ENCODE results near the gene TPSB2.
"Not testable (repeated sequence)": the region's sequence is repeated elsewhere in the genome, so short reads cannot be mapped to it uniquely, and the experiment has no call there.

The TPSB2 gene

DNA sequence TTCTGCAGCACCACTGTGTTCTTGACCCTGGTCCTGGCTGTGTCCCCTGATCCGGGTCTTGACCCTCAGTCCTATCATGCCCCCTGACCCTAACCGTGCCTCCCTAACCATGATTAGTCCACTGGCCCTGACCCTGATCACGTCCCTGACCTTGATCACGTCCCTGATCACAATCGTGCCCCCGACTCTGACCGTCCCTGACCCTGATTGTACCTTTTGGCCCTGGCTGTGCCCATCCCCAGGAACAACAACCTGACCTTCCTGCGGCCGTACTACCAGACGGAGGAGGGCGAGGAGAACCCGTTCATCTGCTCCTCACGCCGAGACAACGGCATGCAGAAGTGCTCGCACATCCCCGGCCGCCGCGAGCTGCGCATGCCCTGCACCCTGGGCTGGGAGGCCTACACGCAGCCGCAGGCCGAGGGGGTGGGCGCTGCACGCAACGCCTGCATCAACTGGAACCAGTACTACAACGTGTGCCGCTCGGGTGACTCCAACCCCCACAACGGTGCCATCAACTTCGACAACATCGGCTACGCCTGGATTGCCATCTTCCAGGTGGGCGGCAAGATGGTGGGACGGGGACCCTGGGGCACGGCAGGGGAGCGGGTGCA is 29.9 kb downstream of the TPSB2 start:
- DNase-seq (ENCODE audit: low read depth), result no peak

DNA sequence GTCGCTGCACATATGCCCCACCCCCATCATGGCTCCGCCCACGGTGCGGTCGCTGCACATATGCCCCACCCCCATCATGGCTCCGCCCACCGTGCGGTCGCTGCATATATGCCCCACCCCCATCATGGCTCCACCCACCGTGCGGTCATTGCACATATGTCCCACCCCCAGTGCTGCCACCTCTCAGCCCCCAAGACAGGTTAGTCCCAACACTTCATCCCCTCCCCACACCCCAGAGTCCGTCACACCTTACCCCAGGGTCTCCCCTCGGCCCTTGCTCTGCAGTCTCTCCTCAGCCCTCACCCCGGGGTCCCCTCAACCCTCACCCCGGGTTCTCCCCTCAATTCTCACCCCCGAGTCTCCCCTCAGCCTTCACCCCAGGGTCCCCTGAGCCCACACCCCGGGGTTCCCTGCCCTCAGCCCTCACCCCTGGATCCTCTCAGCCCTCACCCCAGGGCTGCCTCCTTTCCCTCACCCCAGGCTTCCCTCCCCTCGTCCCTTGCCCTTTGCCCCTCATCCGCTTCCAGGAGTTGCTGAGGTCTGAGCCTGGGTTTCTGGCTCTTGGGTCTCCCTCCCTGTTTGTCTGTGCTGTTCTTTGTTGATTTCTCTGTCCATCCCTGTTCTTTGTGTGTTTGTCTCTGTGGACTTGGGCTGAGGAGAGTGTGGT is 30.5 kb downstream of the TPSB2 start:
- no peak for DNase-seq (ENCODE audit: low read depth)

DNA sequence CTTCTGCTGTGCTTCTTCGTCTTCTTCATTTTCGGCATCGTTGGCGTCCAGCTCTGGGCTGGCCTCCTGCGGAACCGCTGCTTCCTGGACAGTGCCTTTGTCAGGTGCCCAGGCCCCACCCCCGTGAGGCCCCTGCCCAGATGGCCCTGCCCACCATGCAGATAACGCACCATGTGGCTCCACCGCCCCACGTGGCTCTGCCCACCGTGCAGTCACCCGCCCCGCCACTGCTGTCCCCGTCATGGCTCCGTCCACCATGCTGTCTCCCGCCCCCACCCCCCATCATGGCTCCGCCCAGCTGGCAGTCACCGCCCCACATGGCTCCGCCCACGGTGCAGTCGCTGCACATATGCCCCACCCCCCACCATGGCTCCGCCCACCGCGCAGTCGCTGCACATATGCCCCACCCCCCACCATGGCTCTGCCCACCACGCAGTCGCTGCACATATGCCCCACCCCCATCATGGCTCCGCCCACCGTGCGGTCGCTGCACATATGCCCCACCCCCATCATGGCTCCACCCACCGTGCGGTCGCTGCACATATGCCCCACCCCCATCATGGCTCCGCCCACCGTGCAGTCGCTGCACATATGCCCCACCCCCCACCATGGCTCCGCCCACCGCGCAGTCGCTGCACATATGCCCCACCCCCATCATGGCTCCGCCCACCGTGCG is 31.2 kb downstream of the TPSB2 start:
- DNase-seq (ENCODE audit: low read depth), result not testable (repeated sequence)

DNA sequence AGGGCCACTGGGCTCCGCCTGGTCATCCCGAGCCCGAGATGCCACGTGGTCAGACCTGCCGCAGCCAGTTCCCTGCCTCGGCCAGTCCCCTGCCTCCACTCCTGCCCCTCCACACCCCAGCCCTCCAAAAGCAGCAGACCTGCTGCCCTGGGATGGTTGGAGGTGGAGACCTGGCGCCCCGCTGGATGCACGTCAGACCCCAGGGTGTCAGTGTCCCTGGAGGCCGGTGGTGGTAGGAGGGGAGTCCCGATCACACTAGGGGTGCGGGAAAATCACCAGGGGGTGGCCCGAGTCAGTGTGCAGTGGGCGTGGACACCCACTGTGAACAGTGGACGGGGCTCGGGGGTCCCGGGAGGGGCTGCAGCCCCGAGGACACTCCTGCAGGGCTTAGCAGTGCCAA is 31.8 kb downstream of the TPSB2 start:
- DNase-seq (ENCODE audit: low read depth), result no peak

DNA sequence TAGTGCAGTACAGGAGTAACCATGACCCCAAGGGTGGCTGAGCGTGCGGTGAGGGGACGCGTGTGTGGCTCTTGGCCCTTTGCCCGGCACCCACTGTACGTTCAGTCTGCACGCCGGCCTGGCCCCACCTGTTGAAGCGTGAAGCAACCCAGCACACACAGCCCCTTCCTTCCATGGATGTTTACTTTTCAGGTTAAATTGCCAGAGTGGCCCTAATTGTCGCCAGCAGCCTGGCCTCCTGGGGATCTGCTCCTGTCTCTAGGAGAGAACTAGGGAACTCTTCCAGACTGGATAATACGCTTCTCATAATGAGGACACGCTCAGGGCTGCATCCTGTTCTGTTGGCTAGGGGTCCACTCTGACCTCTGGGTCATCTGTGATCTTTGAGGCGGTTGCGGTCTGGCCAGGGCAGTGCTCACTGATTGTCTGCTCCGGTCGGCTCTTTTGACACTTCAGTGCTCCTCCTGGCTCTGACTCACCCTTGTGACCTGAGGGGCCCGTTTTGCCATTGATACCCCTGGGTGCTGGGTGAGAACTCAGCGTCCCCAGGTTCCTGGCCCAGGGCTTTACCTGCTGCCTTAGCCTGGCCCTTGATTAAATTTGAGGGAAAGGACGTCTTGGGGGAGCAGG is 32.6 kb downstream of the TPSB2 start:
- no peak for DNase-seq (ENCODE audit: low read depth)

DNA sequence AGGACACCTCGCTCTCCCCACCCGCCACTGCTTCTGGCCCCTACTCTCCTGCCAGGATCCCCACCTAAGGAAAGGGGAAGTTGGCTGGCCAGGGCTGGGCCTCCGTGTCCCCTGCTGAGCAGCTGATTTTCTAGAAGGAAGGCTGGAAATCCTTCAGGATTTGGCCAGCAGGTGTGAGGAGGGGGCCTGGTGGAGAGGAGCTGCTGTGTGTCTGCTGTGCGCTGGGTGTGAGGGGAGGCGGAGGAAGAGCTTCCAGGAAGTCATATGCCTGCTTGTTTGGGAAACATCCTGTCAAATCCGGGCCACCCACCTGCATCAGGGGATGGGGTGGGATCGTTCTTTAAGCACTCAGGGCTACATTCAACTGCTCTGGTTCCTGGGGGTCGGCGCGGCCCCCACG is 33.5 kb downstream of the TPSB2 start:
- DNase-seq (ENCODE audit: low read depth), result no peak

DNA sequence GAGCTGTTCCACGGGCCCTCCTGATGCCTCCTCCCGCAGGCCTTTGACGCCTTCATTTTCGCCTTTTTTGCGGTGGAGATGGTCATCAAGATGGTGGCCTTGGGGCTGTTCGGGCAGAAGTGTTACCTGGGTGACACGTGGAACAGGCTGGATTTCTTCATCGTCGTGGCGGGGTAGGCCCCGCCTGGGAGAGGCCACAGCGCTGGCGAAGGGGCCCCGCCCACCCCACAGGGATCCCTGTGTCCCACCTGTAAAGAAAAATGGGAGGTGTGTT is 34.7 kb downstream of the TPSB2 start:
- DNase-seq (ENCODE audit: low read depth), result no peak

DNA sequence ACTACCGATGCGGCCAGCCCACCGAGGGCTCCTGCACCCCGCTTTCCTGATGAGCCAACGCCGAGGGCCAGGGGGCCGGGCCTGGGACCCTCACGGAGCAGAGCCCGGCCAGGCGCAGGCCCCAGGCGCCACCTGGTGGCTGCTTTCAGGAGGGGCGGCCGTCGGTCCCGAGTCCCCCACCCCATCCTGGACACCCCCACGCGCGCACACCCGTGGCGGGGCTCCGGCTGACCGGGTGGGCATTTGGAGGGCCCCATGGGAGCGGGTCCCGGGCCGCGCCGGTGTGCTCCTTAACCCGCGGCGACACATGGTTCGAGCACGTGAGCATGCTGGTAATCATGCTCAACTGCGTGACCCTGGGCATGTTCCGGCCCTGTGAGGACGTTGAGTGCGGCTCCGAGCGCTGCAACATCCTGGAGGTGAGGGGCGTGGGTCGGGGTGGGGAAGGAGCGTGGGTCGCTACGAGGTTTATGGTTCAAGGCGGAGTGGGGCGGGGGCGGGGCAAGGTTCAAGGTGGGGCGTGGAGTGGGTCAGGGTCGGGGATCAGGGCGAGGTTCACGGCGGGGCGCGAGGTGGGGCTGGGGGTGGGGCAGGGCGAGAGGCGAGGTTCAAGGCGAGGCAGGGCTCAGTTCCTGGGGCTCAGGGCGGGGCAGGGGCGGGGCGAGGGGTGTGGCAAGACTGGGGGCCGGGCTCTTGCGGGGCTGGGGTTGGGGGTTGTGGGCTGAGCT is 35.2 kb downstream of the TPSB2 start:
- DNase-seq (ENCODE audit: low read depth), result no peak

DNA sequence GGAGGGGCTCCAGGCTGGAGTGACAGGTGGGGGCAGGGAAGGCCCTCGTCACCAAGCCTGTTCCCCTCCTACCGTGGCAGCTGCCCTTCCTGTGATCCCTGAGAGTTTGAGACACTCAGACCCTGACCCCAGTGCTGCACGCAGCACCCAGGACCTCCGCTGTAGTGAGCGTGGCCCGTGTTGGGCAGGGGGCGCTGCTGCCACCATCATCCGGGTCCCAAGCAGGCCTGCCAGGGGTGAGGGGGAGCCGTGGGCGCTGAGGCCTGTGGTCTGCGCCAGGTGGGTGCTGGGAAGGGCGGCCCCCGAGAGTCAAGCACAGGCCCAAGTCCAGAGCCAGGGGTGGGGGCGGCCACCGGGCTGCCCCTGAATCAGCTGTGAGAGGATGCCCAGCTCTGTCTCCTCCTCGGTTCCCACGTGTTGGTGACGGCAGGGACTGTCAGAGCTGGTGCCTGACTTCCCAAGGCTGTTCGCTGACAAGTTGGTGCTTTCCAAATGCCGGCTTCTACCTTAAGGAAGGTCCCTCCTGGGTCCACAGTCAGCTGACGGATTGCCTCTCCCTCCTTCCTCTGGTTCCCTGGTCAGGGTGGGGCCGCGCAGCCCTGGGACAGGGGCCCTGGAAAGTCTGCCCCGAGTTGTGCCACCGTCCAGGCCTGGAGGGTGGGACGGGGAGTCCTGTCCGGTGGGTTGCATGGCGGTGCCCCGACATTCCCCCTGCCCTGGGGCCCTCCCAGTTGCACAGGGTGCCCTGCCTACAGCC is 36.0 kb downstream of the TPSB2 start:
- DNase-seq (ENCODE audit: low read depth), result no peak

DNA sequence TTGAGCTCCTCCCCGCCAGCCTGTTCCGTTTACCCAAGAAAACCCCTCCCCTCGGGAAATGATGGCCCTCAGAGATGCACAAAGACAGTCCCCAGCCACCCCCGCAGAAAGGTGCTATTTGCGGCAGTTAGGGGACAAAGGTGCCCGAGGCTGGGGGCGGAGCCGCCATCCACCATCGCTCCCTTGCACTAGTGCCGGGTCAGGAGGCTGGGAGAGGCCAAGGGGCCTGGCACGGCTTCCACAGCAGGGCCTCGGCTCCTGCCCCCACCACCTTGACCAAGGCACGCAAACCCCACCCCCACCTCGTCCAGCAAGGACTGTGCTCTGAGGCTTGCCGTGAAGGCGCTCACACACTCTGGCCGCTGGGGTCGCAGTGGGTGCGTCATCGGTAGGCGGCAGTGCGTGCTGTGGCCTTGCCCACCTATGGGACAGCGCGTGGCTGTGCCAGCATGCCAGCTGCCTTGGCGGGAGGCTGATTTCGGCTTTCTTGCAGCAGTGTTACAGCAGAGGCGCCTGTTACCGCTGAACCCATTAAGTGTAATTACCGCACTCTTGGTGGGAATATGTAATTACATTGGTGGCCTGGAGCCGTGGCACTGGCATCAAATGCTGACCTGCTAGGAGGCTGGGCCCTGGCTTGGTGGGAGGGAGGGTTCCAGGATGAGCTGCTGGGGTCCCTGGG is 36.7 kb downstream of the TPSB2 start:
- DNase-seq (ENCODE audit: low read depth), result no peak

DNA sequence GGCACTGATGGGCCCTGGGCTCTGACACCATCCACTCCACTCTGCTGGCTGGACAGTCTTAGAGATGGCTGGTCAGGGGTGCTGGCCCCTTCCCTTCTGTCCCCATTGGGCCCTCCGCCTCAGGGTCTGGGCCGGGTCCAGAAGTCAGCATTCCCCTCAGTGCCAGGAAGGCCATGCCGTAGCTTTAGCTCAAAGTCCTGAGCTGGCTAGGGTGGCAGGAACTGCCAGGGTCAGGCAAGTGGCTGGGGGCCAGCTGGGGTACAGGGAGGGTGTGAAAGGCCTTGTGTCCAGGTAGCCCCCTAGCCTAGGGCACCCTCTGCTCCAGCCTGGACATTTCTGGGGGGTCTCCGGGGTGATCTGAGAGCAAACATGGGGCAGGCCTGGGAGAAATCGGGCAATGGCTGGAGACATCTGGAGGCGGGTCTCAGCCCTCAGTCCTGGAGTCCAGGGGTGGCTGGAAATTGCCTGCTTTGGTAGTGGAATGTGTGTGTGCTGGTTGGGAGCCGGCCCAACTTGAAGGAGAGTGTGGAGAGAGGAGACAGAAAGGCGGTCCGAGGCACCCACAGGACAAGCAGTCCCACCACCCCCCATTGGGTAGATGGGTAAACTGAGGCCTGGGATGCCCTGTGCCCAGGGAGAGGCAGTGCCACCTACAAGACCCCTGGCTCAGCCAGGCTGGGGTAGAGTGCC is 37.5 kb downstream of the TPSB2 start:
- no peak for DNase-seq (ENCODE audit: low read depth)

DNA sequence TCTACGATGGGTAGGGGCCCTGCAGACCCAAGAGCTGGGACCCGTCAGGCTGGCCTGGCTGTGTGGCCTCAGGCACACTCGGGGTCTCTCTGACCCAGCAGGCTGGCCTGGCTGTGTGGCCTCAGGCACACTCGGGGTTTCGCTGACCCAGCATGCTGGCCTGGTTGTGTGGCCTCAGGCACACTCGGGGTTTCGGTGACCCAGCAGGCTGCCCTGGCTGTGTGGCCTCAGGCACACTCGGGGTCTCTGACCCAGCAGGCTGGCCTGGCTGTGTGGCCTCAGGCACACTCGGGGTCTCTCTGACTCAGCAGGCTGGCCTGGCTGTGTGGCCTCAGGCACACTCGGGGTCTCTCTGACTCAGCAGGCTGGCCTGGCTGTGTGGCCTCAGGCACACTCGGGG is 39.2 kb downstream of the TPSB2 start:
- DNase-seq (ENCODE audit: low read depth), result not testable (repeated sequence)

DNA sequence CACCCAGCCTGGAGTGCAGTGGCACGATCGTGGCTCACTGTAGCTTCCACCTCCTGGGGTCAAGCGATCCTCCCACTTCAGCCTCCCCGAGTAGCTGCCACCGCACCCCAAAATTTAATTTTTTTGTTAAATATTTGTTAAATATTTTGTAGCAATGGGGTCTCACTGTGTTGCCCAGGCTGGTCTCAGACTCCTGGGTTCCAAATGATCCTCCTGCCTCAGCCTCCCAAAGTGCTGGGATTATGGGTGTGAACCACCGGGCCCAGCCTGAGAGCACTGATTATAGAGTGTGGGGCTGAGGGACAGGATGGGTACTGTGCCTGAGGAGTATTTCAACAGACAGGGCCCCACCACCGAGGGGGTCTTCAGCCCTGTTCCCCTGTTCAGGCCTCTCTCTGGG is 40.5 kb downstream of the TPSB2 start:
- no peak for DNase-seq (ENCODE audit: low read depth)

DNA sequence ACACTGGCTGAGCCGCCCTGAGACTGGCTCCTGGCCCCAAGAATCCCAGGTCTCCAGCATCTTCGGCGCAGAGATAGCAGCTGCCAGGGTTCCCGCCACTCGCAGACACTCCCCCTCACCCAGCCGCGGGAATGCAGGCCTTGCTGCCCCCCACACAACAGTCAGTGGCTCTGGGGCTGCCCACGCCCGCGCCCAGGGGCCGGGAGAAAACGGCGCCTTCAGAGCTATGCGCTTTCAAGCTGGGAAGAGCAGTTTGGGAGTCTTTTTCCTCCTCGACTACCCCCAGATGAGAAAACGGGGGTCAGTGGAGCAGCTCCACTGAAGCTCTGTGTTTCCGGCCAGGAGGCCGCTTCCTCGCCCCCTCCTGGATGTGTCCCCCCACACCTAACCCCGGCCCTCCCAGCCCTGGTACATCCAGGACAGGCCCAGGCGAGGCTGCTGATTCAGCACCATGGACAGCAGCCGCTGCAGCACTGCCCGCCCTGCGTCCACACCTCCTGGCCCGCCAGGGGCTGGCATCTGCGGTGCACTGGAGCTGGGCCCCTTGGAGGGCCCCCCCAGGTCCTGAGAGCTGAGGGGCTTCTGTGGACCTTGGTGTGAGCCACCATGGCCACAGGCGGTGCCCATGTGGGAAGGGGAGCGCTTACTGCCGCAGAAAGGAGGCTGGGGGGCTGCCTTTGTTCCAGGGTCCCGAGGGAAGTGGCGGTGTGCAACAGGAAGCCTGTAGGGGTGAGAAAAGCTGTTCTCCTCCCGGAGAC is 41.4 kb downstream of the TPSB2 start:
- no peak for DNase-seq (ENCODE audit: low read depth)

DNA sequence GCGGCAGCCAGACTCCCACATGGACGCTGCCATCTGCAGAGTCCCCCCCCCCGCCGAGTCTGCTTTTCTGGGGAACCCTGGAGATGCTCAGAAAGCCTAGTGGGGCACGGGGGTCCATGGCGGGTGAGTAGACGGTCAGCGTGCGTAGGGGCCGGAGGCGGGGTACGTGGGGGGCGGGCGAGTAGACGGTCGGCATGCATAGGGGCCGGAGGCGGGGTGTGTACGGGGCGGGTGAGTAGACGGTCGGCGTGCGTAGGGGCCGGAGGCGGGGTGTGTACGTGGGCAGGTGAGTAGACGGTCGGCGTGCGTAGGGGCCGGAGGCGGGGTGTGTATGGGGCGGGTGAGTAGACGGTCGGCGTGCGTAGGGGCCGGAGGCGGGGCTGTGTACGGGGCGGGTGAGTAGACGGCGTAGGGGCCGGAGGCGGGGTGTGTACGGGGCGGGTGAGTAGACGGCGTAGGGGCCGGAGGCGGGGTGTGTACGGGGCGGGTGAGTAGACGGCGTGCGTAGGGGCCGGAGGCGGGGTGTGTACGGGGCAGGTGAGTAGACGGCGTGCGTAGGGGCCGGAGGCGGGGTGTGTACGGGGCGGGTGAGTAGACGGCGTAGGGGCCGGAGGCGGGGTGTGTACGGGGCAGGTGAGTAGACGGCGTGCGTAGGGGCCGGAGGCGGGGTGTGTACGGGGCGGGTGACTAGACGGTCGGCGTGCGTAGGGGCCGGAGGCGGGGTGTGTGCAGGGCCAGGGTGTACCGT is 44.4 kb downstream of the TPSB2 start:
- not testable (repeated sequence) for DNase-seq (ENCODE audit: low read depth)

DNA sequence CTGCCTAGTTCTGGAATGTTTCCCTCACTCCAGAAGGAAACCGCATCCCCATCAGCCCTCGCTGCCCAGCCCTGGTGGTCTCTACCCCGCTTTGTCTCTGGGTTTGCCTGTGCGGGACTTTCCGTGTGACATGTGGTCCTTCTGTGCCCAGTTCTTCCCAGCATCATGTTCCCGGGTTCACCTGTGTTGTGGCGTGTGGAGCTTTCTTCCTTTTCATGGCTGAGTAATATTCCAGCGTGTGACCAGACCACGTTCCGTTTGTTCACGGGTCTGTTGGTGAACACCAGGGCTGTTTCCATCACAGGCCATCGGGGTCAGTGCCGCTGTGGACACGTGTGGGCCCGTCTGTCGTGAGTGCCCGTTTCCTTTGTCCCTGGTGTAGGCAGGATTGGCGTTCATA is 45.0 kb downstream of the TPSB2 start:
- DNase-seq (ENCODE audit: low read depth), result no peak

DNA sequence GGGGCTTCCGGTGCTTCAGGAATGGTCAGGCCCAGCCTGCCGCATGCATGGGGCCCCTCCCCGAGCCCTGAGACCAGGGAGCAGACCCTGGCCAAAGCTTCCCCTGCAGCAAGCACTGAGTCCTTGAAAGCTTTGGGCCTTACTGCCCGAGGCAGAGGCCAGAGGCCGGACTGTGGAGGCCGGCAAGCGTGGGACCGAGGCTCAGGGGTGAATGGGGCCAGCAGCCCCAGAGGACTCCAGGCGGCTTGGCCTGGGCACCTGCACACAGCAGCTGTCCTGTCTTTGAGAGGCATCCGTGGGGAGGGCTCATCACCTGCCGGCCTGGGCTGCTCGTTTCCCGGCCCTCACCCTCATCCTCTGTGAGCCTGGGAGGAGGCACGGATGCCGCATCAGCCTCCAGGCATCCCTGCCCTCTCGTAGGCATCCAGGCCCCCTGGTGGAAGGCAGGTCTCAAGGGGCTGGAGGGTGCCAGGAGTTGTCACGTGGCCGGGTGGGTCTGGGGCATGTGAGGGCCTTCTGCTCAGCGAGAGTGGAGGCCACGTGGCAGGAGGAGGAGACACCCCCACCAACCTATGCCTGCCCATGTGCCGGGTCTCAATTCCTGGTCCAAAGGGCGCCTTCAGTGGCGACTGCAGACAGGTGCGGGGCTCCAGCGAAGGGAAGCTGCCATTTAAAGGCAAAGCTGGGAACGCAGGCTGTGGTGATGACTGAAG is 45.7 kb downstream of the TPSB2 start:
- DNase-seq (ENCODE audit: low read depth), result no peak
